ENCODE results near the gene NPIPB6.

The NPIPB6 gene

DNA sequence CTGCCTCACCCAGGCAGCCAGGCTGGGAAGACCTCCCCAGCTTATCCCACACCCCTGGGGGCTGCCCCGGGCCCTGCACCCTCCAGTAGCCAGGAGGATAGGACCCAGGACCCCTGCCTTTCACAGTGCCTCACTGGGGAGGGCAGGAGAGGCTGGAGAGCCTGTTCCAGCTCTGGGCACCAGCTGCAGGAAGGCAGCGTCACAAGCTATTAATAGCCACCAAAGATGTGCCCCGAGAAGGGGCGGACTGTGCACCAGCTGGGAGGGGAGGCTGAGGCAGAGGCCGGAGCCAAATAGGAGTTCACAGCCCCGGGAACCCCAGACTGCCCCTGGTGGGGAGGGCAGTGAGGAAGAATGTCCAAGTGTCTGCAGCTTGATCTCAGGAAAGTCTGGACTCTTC, 62.2 kb downstream of the NPIPB6 start:
- H2AFZ ChIP-seq (ENCODE audit: low read length), result no peak overlapping the region
- no peak for TF ChIP-seq EZH2phosphoT487 (IDR thresholded peaks at IDR 0.05; ENCODE audit: low read length)
- TF ChIP-seq, protein P1, sequence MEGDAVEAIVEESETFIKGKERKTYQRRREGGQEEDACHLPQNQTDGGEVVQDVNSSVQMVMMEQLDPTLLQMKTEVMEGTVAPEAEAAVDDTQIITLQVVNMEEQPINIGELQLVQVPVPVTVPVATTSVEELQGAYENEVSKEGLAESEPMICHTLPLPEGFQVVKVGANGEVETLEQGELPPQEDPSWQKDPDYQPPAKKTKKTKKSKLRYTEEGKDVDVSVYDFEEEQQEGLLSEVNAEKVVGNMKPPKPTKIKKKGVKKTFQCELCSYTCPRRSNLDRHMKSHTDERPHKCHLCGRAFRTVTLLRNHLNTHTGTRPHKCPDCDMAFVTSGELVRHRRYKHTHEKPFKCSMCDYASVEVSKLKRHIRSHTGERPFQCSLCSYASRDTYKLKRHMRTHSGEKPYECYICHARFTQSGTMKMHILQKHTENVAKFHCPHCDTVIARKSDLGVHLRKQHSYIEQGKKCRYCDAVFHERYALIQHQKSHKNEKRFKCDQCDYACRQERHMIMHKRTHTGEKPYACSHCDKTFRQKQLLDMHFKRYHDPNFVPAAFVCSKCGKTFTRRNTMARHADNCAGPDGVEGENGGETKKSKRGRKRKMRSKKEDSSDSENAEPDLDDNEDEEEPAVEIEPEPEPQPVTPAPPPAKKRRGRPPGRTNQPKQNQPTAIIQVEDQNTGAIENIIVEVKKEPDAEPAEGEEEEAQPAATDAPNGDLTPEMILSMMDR (IDR thresholded peaks at IDR 0.05; ENCODE audit: low read length), result no peak
- TF ChIP-seq EZH2 (optimal IDR thresholded peaks at IDR 0.05; ENCODE audit: low read depth, low read length), result no peak
- peaks cover 32% of the 10 kb centered on the region for H3K27me3 ChIP-seq (replicated peaks; ENCODE audit: insufficient read depth, low read length)
- no peaks in the 10 kb centered on the region for H3K9me3 ChIP-seq (replicated peaks; ENCODE audit: insufficient read depth, low read length)
- DNase-seq, result no peak
- no peaks in the 10 kb centered on the region for H3K79me2 ChIP-seq (ENCODE audit: low read length)
- no peak overlapping the region for H3K27ac ChIP-seq (ENCODE audit: low read length)
- H3K4me2 ChIP-seq (ENCODE audit: low read depth, low read length), result no peak overlapping the region
- no peaks in the 10 kb centered on the region for H3F3A ChIP-seq (ENCODE audit: insufficient read depth, low read length)
- H3K9ac ChIP-seq (ENCODE audit: low read length), result no peak overlapping the region
- H3K9me2 ChIP-seq (replicated peaks; ENCODE audit: insufficient read depth, low read length), result no peaks in the 10 kb centered on the region
- H3K4me1 ChIP-seq (ENCODE audit: low read length), result no peaks in the 10 kb centered on the region
- H3K4me3 ChIP-seq (ENCODE audit: low read length), result no peak overlapping the region
- H3K36me3 ChIP-seq (replicated peaks; ENCODE audit: insufficient read depth, low read length), result no peaks in the 10 kb centered on the region
- no peaks in the 10 kb centered on the region for H4K20me1 ChIP-seq (ENCODE audit: insufficient read depth, low read length)

DNA sequence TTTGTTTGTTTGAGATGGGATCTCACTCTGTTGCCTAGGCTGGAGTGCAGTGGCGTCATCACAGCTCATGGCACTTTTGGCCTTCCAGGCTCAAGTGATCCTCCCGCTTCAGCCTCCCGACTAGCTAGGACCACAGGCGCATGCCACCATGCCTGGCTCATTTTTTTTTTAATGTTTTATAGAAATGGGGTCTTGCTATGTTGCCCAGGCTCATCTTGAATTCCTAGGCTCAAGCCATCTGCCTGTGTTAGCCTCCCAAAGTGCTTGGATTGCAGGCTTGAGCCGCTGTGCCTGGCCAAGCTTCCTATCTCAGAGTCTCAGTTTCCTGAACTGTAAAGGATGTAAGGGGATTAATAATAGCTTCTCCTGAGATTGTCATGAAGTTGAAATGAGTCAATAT, 63.0 kb downstream of the NPIPB6 start:
- no peaks in the 10 kb centered on the region for H3F3A ChIP-seq (ENCODE audit: insufficient read depth, low read length)
- no peaks in the 10 kb centered on the region for H3K9me2 ChIP-seq (replicated peaks; ENCODE audit: insufficient read depth, low read length)
- H4K20me1 ChIP-seq (ENCODE audit: insufficient read depth, low read length), result no peaks in the 10 kb centered on the region
- no peak overlapping the region for H3K4me2 ChIP-seq (ENCODE audit: low read depth, low read length)
- H2AFZ ChIP-seq (ENCODE audit: low read length), result no peak overlapping the region
- H3K9me3 ChIP-seq (replicated peaks; ENCODE audit: insufficient read depth, low read length), result no peaks in the 10 kb centered on the region
- no peaks in the 10 kb centered on the region for H3K36me3 ChIP-seq (replicated peaks; ENCODE audit: insufficient read depth, low read length)
- H3K9ac ChIP-seq (ENCODE audit: low read length), result no peak overlapping the region
- TF ChIP-seq EZH2 (optimal IDR thresholded peaks at IDR 0.05; ENCODE audit: low read depth, low read length) (no peak), EZH2phosphoT487 (IDR thresholded peaks at IDR 0.05; ENCODE audit: low read length) (no peak)
- TF ChIP-seq, protein P1 (IDR thresholded peaks at IDR 0.05; ENCODE audit: low read length), result no peak
- peaks cover 29% of the 10 kb centered on the region for H3K27me3 ChIP-seq (replicated peaks; ENCODE audit: insufficient read depth, low read length)
- no peak overlapping the region for H3K4me3 ChIP-seq (ENCODE audit: low read length)
- no peaks in the 10 kb centered on the region for H3K79me2 ChIP-seq (ENCODE audit: low read length)
- DNase-seq, result no peak
- H3K4me1 ChIP-seq (ENCODE audit: low read length), result no peaks in the 10 kb centered on the region
- H3K27ac ChIP-seq (ENCODE audit: low read length), result no peak overlapping the region

DNA sequence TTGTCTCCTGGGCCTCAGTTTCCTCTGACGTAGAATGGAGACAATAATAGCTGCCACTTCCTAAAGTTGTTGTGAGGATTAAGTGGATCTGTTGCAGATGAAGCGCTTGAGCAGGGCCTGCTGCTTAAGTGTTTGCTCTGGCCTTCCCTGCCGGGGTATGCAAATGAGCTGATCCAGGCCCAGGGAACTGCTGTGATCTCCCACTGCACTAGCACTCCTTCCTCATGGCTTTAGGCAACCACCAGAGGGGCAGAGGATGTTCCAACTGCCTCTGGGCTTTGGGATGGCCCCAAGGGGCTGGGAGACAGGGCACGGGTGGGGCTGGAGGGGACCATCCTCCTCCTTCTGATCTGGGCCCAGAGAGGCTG, 64.8 kb downstream of the NPIPB6 start:
- Histone ChIP-seq H3K36me3 (replicated peaks; ENCODE audit: insufficient read depth, low read length) (no peaks in the 10 kb centered on the region), H3K27me3 (replicated peaks; ENCODE audit: insufficient read depth, low read length) (peaks cover 47% of the 10 kb centered on the region), H2AFZ (ENCODE audit: low read length) (no peak overlapping the region), H3K4me1 (ENCODE audit: low read length) (no peaks in the 10 kb centered on the region), H3K4me2 (ENCODE audit: low read depth, low read length) (no peak overlapping the region), H3K9me3 (replicated peaks; ENCODE audit: insufficient read depth, low read length) (no peaks in the 10 kb centered on the region), H3K9ac (ENCODE audit: low read length) (no peak overlapping the region), H3K79me2 (ENCODE audit: low read length) (no peaks in the 10 kb centered on the region), H3K27ac (ENCODE audit: low read length) (no peak overlapping the region), H3K4me3 (ENCODE audit: low read length) (no peak overlapping the region), H3K9me2 (replicated peaks; ENCODE audit: insufficient read depth, low read length) (no peaks in the 10 kb centered on the region), H3F3A (ENCODE audit: insufficient read depth, low read length) (no peaks in the 10 kb centered on the region), H4K20me1 (ENCODE audit: insufficient read depth, low read length) (no peaks in the 10 kb centered on the region)
- no peak for TF ChIP-seq EZH2 (optimal IDR thresholded peaks at IDR 0.05; ENCODE audit: low read depth, low read length)
- TF ChIP-seq EZH2phosphoT487 (IDR thresholded peaks at IDR 0.05; ENCODE audit: low read length), result no peak
- TF ChIP-seq, protein P1 (IDR thresholded peaks at IDR 0.05; ENCODE audit: low read length), result no peak
- DNase-seq, result no peak
